ENCODE results near the gene LRRC7. TPM values are rescaled to one million over a fixed set of nuclear protein-coding genes. Genes with fewer than 3 reads are reported as not detected.

LRRC7 gene
- total and polyA plus RNA-seq, 2 of the 13 experiments (the other 11 are each of a cell fraction or from before 2014, with no cell fraction given) = not detected

DNA sequence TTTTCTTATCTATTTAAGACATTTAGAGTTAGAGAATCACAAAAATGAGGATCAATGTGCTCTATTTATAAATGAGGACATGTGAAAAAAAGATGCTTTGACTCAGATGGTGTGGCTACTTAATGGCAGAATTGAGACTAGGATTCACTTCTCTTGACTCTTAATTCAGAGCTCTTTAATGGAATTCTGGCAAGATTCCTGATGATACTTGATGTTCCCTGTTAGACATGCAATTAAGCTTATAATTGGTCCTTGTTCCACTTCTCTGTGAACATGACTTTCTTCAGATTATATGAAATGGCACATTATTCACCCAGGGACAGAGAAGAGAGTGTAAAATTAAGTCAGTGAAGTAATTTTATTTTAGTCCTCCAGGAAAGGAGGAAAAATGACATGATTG is 165.3 kb downstream of the LRRC7 start:
- no peak for DNase-seq (ENCODE audit: low spot score)
- H3K27ac ChIP-seq (ENCODE audit: extremely low read length, insufficient read depth, low read length) = no peak overlapping the region
- no peak overlapping the region for H2AFZ ChIP-seq (ENCODE audit: low read length)
- peaks cover 15% of the 10 kb centered on the region for H3K9me3 ChIP-seq (ENCODE audit: low read length)
- no TSS peak for BruUV-seq (replicated peaks)
- H3K36me3 ChIP-seq (replicated peaks in 1 of 2; ENCODE audit: control insufficient read depth in 1 of 2, insufficient read depth in 2 of 2, low read length in 2 of 2) = no peaks in the 10 kb centered on the region
- FAIRE-seq = no peak
- ATAC-seq = no peak
- ChIA-PET CTCF (ENCODE audit: low intra/inter-chr PET ratio, low total read pairs) (no interaction called here), POLR2A (no interaction called here)
- no peak overlapping the region for H3K4me2 ChIP-seq (ENCODE audit: low read depth, low read length)
- intact Hi-C loops (cut with micrococcal nuclease; ENCODE audit: unreplicated experiment) = no loop called here
- H4K20me1 ChIP-seq (ENCODE audit: insufficient read depth, low read length) = no peaks in the 10 kb centered on the region
- in situ Hi-C loops (cut with HindIII; ENCODE audit: extremely low pct_ligation_motif_present, low pct_unique_long_range_greater_than_20kb) = no loop called here
- H3K27me3 ChIP-seq (ENCODE audit: control insufficient read depth in 1 of 2, insufficient read depth in 2 of 2, low read length in 2 of 2) = no peaks in the 10 kb centered on the region
- TF ChIP-seq DR1 (CRISPR knock-in tag; IDR thresholded peaks at IDR 0.05) (no peak), ZNF660 (CRISPR knock-in tag; IDR thresholded peaks at IDR 0.05; ENCODE audit: borderline replicate concordance, low read depth) (no peak), TBX3 (IDR thresholded peaks at IDR 0.05; ENCODE audit: borderline replicate concordance) (no peak), ISX (CRISPR knock-in tag; conservative IDR thresholded peaks at IDR 0.05) (no peak), ELF4 (CRISPR knock-in tag; IDR thresholded peaks at IDR 0.05; ENCODE audit: borderline replicate concordance) (no peak), YY1 (IDR thresholded peaks at IDR 0.05; ENCODE audit: insufficient read depth, insufficient replicate concordance, low read depth, low read length) (no peak), ZNF788 (CRISPR knock-in tag; IDR thresholded peaks at IDR 0.05; ENCODE audit: borderline replicate concordance) (no peak), EP300 (IDR thresholded peaks at IDR 0.05; ENCODE audit: low read depth in 2 of 2, low read length in 2 of 2) (no peak), EP300 (CRISPR knock-in tag; IDR thresholded peaks at IDR 0.05; ENCODE audit: borderline replicate concordance) (no peak), BHLHE40 (IDR thresholded peaks at IDR 0.05; ENCODE audit: low read length) (no peak), MAFG (CRISPR knock-in tag; IDR thresholded peaks at IDR 0.05) (no peak), XBP1 (CRISPR knock-in tag; IDR thresholded peaks at IDR 0.05) (no peak), SYNCRIP (IDR thresholded peaks at IDR 0.05; ENCODE audit: insufficient read depth, low read depth, low read length) (no peak)
- TF ChIP-seq, protein P1, sequence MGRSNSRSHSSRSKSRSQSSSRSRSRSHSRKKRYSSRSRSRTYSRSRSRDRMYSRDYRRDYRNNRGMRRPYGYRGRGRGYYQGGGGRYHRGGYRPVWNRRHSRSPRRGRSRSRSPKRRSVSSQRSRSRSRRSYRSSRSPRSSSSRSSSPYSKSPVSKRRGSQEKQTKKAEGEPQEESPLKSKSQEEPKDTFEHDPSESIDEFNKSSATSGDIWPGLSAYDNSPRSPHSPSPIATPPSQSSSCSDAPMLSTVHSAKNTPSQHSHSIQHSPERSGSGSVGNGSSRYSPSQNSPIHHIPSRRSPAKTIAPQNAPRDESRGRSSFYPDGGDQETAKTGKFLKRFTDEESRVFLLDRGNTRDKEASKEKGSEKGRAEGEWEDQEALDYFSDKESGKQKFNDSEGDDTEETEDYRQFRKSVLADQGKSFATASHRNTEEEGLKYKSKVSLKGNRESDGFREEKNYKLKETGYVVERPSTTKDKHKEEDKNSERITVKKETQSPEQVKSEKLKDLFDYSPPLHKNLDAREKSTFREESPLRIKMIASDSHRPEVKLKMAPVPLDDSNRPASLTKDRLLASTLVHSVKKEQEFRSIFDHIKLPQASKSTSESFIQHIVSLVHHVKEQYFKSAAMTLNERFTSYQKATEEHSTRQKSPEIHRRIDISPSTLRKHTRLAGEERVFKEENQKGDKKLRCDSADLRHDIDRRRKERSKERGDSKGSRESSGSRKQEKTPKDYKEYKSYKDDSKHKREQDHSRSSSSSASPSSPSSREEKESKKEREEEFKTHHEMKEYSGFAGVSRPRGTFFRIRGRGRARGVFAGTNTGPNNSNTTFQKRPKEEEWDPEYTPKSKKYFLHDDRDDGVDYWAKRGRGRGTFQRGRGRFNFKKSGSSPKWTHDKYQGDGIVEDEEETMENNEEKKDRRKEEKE (IDR thresholded peaks at IDR 0.05) = no peak
- no peaks in the 10 kb centered on the region for H3K79me2 ChIP-seq (ENCODE audit: insufficient read depth, low read length)
- H3K4me3 ChIP-seq (replicated peaks in 1 of 3; ENCODE audit: insufficient read depth in 1 of 3, low read depth in 2 of 3, low read length in 3 of 3) = no peak overlapping the region
- no peaks in the 10 kb centered on the region for H3K4me1 ChIP-seq (ENCODE audit: insufficient read depth, low read length)
- H3K9ac ChIP-seq (ENCODE audit: insufficient read depth, low read depth, low read length) = no peak overlapping the region

Data from HepG2 (cell line).